GM23248 (cell line): ENCODE data around the gene NOVA2.

Source experiments
- EZH2 ChIP-seq: fragments of 200-600 bp; sonication (generic); IDR thresholded peaks from 2 replicates; pipeline ENCODE4 v1.6.1; 2018; ENCODE audit warnings: antibody characterized with exemption, mild to moderate bottlenecking; ENCODE audit not compliant: insufficient read depth, poor library complexity, severe bottlenecking
- EZH2phosphoT487 ChIP-seq: fragments of 200-600 bp; sonication (generic); IDR thresholded peaks from 2 replicates; pipeline ENCODE4 v1.6.1; 2018; ENCODE audit warnings: antibody characterized with exemption, moderate library complexity, mild to moderate bottlenecking, low read depth; ENCODE audit not compliant: insufficient read depth

- TF ChIP-seq EZH2 (no peak), EZH2phosphoT487 (no peak)
Measured at GRCh38 chr19:45999653-46000121, 26.0 kb upstream of the NOVA2 start.
